Vagina (tissue), 2 donors: ENCODE data around the gene CHMP3. TPM values are rescaled to one million over a fixed set of nuclear protein-coding genes. Genes with fewer than 3 reads are reported as not detected.

ENCODE experiments used
- DNase-seq, 2 donors: peaks; one replicate each; pipeline ENCODE4 v3.0.0-alpha.2; 2017; ENCODE audit errors: extremely low spot score in 2 of 2
- H3K27ac ChIP-seq: fragments of 200-600 bp; sonication (generic); one replicate; pipeline ENCODE4 v1.5.1; 2019
- H3K27me3 ChIP-seq: fragments of 200-600 bp; sonication (generic); one replicate; pipeline ENCODE4 v1.5.1; 2019
- H3K36me3 ChIP-seq, 2 donors: fragments of 200-600 bp; sonication (generic); one replicate each; pipeline ENCODE4 v1.5.1; 2017 to 2019
- H3K4me1 ChIP-seq: fragments of 200-600 bp; sonication (generic); one replicate; pipeline ENCODE4 v1.5.1; 2019
- H3K4me3 ChIP-seq, 2 donors: fragments of 200-600 bp; sonication (generic); 1 replicate in 1 of 2; 2 replicates in 1 of 2; pipeline ENCODE4 v1.5.1; 2016 to 2019
- H3K9me3 ChIP-seq: fragments of 200-600 bp; sonication (generic); one replicate; pipeline ENCODE4 v1.5.1; 2019
- POLR2A ChIP-seq, 2 donors: fragments of 450-650 bp; IDR thresholded peaks; one replicate each; pipeline ENCODE4 v1.6.1; 2017; ENCODE audit warnings: antibody characterized with exemption in 2 of 2, mild to moderate bottlenecking in 2 of 2, moderate library complexity in 2 of 2
- POLR2AphosphoS5 ChIP-seq, 2 donors: sonication (generic); formaldehyde crosslinking; IDR thresholded peaks; one replicate each; pipeline ENCODE4 v1.9.0; 2017; ENCODE audit warnings: antibody characterized with exemption in 2 of 2, mild to moderate bottlenecking in 2 of 2, low read depth in 1 of 2; ENCODE audit not compliant: insufficient read depth in 1 of 2
- intact Hi-C: fragments of 100-400 bp; cut with DNase I; formaldehyde crosslinking; loops from one replicate; pipeline ENCODE4 v1.15.1; 2023
- total RNA-seq: library from RNA; depleted of rRNA; stranded (reverse); fragments of >200 nt; gene quantifications from one replicate; pipeline ENCODE4 v1.2.3, GENCODE V29; 2016
- TF ChIP-seq, protein P1 (sequence below), 3 experiments: fragments of 450-650 bp in 2 of 3; fragments of 200-600 bp in 1 of 3; sonication (generic) in 1 of 3; IDR thresholded peaks; one replicate each; pipeline ENCODE4 v1.5.1; 2017 to 2019; ENCODE audit warnings: antibody characterized with exemption in 3 of 3, mild to moderate bottlenecking in 2 of 3, moderate library complexity in 2 of 3

CHMP3 gene
- total RNA-seq, 1 donor from 2014 or later = 49.6 TPM

DNA sequence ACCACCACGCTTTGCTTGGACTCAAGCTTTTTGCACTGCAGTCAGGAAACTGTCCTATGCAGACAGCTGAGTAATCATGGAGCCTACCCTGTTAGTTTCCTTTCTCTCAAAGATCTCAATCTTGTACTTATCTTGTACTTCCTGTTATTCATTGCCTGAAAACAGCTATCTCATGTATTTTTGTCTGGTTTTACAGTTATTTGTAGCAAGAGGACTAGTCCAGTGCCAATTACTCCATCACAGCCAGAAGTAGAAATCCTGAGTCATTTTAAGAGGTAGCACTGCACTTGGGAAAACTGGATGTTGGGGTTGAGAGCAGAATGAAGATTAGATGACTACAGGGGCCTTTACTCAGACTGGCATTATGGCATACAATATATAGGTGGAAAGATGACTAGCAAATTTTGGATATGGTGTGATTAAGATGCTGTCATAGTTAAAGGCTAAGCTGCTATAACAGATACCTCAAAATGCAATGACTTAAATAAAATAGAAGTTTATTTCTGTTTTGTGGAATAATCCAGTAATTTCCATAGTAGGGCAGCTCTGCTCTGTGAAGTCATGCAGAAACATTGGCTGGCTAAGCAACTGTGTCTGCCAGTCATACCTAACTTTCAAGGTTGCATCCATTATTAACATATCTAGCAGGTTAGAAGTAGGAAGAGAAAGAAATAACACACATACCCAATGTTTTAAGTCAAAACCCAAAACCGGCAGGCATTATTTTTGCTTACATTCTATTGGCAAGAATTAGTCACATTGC lies 21.1 kb upstream of the CHMP3 start:
- Histone ChIP-seq H3K4me1 (no peaks in the 10 kb centered on the region), H3K36me3 (no peaks in the 10 kb centered on the region), H3K4me3 (no peak overlapping the region), H3K27me3 (no peaks in the 10 kb centered on the region), H3K27ac (no peak overlapping the region), H3K9me3 (no peaks in the 10 kb centered on the region)
- intact Hi-C loops = no loop called here
- no peak for DNase-seq
- TF ChIP-seq, protein P1, sequence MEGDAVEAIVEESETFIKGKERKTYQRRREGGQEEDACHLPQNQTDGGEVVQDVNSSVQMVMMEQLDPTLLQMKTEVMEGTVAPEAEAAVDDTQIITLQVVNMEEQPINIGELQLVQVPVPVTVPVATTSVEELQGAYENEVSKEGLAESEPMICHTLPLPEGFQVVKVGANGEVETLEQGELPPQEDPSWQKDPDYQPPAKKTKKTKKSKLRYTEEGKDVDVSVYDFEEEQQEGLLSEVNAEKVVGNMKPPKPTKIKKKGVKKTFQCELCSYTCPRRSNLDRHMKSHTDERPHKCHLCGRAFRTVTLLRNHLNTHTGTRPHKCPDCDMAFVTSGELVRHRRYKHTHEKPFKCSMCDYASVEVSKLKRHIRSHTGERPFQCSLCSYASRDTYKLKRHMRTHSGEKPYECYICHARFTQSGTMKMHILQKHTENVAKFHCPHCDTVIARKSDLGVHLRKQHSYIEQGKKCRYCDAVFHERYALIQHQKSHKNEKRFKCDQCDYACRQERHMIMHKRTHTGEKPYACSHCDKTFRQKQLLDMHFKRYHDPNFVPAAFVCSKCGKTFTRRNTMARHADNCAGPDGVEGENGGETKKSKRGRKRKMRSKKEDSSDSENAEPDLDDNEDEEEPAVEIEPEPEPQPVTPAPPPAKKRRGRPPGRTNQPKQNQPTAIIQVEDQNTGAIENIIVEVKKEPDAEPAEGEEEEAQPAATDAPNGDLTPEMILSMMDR (IDR thresholded peaks at IDR 0.05) = no peak

DNA sequence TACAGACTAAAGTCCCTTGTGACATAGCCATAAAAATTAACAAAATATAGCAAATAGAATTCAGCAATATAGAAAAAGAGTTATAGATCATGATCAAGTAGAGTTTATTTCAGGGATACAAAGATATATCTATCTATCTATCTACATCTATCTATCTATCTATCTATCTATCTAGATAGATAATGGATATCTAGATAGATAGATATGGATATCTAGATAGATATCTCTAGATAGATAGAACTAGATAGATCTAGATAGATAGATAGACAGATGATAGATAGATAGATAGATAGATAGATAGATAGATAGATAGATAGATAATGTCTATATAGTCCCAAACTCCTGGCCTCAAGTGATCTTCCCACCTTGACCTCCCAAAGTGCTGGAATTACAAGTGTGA lies 17.3 kb upstream of the CHMP3 start:
- no peak overlapping the region for H3K27ac ChIP-seq
- no peak overlapping the region for H3K4me3 ChIP-seq
- TF ChIP-seq POLR2A (IDR thresholded peaks at IDR 0.05) = no peak
- TF ChIP-seq, protein P1 (IDR thresholded peaks at IDR 0.05) = no peak
- no peak for TF ChIP-seq POLR2AphosphoS5 (IDR thresholded peaks at IDR 0.05; ENCODE audit: insufficient read depth in 1 of 2, low read depth in 1 of 2)
- no peaks in the 10 kb centered on the region for H3K36me3 ChIP-seq
- DNase-seq = no peak
- H3K4me1 ChIP-seq = no peaks in the 10 kb centered on the region
- intact Hi-C loops = no loop called here
- H3K27me3 ChIP-seq = no peaks in the 10 kb centered on the region
- peaks cover 4% of the 10 kb centered on the region for H3K9me3 ChIP-seq

DNA sequence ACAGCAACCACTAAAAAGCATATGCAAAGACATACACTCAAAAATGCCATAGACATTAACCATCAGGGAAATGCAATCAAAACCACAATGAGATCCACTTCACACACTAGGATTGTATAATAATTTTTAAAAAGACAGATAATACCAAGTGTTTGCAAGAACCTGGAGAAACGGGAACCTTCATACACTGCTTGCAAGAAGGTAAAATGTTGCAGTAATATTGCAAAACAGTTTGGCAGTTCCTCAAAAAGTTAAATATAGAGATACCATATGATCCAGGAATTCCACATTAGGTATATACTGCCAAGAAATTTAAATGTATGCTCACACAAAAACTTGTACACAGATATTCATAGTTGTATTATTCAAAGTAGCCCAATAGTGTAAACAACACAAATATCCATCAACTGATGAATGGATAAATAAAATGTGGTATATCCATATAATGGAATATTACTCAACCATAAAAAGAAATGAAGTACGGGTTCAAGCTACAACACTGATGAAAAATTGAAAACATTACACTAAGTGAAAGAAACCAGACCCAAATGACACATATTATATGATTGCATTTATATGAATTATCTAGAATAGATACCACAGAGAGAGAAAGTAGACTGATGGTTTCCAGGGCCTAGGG lies 14.7 kb upstream of the CHMP3 start:
- intact Hi-C loops = no loop called here
- Histone ChIP-seq H3K27me3 (no peaks in the 10 kb centered on the region), H3K4me3 (no peak overlapping the region), H3K4me1 (no peaks in the 10 kb centered on the region), H3K27ac (no peak overlapping the region), H3K9me3 (peaks cover 4% of the 10 kb centered on the region), H3K36me3 (no peaks in the 10 kb centered on the region)
- DNase-seq = no peak
- TF ChIP-seq POLR2AphosphoS5 (IDR thresholded peaks at IDR 0.05; ENCODE audit: insufficient read depth in 1 of 2, low read depth in 1 of 2) (no peak), POLR2A (IDR thresholded peaks at IDR 0.05) (no peak)
- TF ChIP-seq, protein P1 (IDR thresholded peaks at IDR 0.05) = no peak

DNA sequence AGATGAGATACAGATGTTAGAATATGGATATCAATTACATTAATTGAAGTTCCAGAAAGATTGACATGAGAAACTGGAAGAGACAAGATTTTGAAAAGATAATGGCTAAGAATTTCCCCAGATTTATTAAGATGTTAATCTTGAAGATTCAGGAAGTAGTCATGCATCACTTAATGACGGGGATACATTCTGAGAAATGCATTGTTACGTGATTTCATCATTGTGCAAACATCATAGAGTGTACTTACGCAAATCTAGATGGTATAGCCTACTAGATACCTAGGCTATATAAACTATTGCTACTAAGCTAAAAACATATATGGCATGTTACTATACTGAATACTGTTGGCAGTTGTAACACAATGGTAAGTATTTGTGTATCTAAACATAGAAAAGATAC lies 6.8 kb upstream of the CHMP3 start:
- no peaks in the 10 kb centered on the region for H3K4me1 ChIP-seq
- TF ChIP-seq POLR2A (IDR thresholded peaks at IDR 0.05) = no peak
- TF ChIP-seq, protein P1 (IDR thresholded peaks at IDR 0.05) = no peak
- TF ChIP-seq POLR2AphosphoS5 (IDR thresholded peaks at IDR 0.05; ENCODE audit: insufficient read depth in 1 of 2, low read depth in 1 of 2) = no peak
- H3K27ac ChIP-seq = no peak overlapping the region
- no peaks in the 10 kb centered on the region for H3K9me3 ChIP-seq
- H3K27me3 ChIP-seq = no peaks in the 10 kb centered on the region
- no peak overlapping the region for H3K4me3 ChIP-seq
- intact Hi-C loops = no loop called here
- DNase-seq = no peak
- no peaks in the 10 kb centered on the region for H3K36me3 ChIP-seq

DNA sequence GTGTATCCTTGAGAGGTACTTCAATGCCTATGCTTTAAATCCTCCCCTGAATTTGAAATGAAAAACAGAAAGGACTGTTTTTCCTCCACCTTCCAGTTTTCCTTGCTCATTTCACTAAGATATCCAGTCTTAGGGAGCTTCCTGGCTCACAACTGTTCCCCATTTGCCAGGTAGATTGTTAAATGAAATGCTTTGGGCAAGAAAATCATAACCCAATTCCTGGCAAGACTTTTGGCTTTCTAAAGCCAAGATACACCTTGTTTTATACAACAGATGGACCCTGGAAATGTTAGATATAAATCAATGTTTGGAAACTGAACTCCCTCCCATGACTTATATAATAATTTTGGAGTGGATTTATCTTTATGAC lies 3.6 kb upstream of the CHMP3 start:
- Histone ChIP-seq H3K4me1 (peaks cover 8% of the 10 kb centered on the region), H3K9me3 (no peaks in the 10 kb centered on the region), H3K27ac (no peak overlapping the region), H3K4me3 (no peak overlapping the region), H3K36me3 (no peaks in the 10 kb centered on the region), H3K27me3 (no peaks in the 10 kb centered on the region)
- DNase-seq = no peak
- no peak for TF ChIP-seq POLR2AphosphoS5 (IDR thresholded peaks at IDR 0.05; ENCODE audit: insufficient read depth in 1 of 2, low read depth in 1 of 2)
- TF ChIP-seq, protein P1 (IDR thresholded peaks at IDR 0.05) = no peak
- no peak for TF ChIP-seq POLR2A (IDR thresholded peaks at IDR 0.05)
- intact Hi-C loops = no loop called here
